ENCODE results near the gene CLDN2. TPM values are rescaled to one million over a fixed set of nuclear protein-coding genes. Genes with fewer than 3 reads are reported as not detected.

Gene CLDN2
- polyA plus RNA-seq, 1 of the 3 experiments (the other 2 are of a cell fraction): 0.36 TPM

GRCh38 chrX:106906361-106906760 is 13.8 kb upstream of the CLDN2 start:
- Histone ChIP-seq H3K4me3 (ENCODE audit: low read depth in 2 of 2, low read length in 1 of 2) (no peak overlapping the region), H3K9me3 (no peaks in the 10 kb centered on the region), H3K27me3 (ENCODE audit: insufficient read depth) (peaks cover 18% of the 10 kb centered on the region; the same call in 1 of the 2 replicates), H4K20me1 (ENCODE audit: insufficient read depth) (no peaks in the 10 kb centered on the region), H3K36me3 (replicated peaks in 1 of 2; ENCODE audit: control insufficient read depth in 1 of 2, insufficient read depth in 2 of 2, low read length in 1 of 2) (no peaks in the 10 kb centered on the region), H3K79me2 (ENCODE audit: insufficient read depth) (no peaks in the 10 kb centered on the region), H3K4me1 (ENCODE audit: control insufficient read depth in 1 of 2, insufficient read depth in 2 of 2, low read depth in 1 of 2, low read length in 1 of 2) (no peaks in the 10 kb centered on the region), H2AFZ (ENCODE audit: low read depth) (no peak overlapping the region), H3K9ac (no peak overlapping the region), H3K9me2 (no peaks in the 10 kb centered on the region), H3F3A (replicated peaks; ENCODE audit: insufficient read depth) (no peaks in the 10 kb centered on the region), H3K4me2 (no peak overlapping the region), H3K27ac (ENCODE audit: low read depth in 2 of 2, low read length in 1 of 2) (no peak overlapping the region)
- 47% methylated on average over 6 of the region's 6 CpGs for WGBS (ENCODE audit: low lambda C conversion rate)
- TF ChIP-seq USF2 (IDR thresholded peaks at IDR 0.05; ENCODE audit: borderline replicate concordance, low read depth, low read length) (no peak), TCF12 (IDR thresholded peaks at IDR 0.05) (no peak), FOXJ3 (CRISPR knock-in tag; IDR thresholded peaks at IDR 0.05) (no peak), RFX5 (IDR thresholded peaks at IDR 0.05; ENCODE audit: low read length) (no peak), YY1 (IDR thresholded peaks at IDR 0.05; ENCODE audit: low read depth) (no peak), ZBTB33 (IDR thresholded peaks at IDR 0.05; ENCODE audit: borderline replicate concordance, low read depth) (no peak), POLR2AphosphoS5 (IDR thresholded peaks at IDR 0.05; ENCODE audit: low read depth, low read length) (no peak), MXI1 (IDR thresholded peaks at IDR 0.05; ENCODE audit: low read depth, low read length) (no peak), EP300 (IDR thresholded peaks at IDR 0.05; ENCODE audit: borderline replicate concordance in 1 of 2, low read depth in 1 of 2, low read length in 1 of 2) (no peak), NFIC (IDR thresholded peaks at IDR 0.05; ENCODE audit: borderline replicate concordance) (no peak), SIN3A (IDR thresholded peaks at IDR 0.05; ENCODE audit: borderline replicate concordance, low read depth, low read length) (no peak), FOSL2 (IDR thresholded peaks at IDR 0.05; ENCODE audit: borderline replicate concordance, low read depth) (no peak)
- CTCF ChIA-PET: interaction anchor here (5.2 kb wide), 1 partner anchor 12 kb away, joined by 35 read pairs; no protein-coding TSS in a partner anchor
- POLR2A ChIA-PET: no interaction called here
- no peak for DNase-seq

- Histone ChIP-seq H4K20me1 (ENCODE audit: insufficient read depth) (no peaks in the 10 kb centered on the region), H3K4me3 (ENCODE audit: low read depth in 2 of 2, low read length in 1 of 2) (no peak overlapping the region), H3K36me3 (replicated peaks in 1 of 2; ENCODE audit: control insufficient read depth in 1 of 2, insufficient read depth in 2 of 2, low read length in 1 of 2) (no peaks in the 10 kb centered on the region), H2AFZ (ENCODE audit: low read depth) (no peak overlapping the region), H3K4me2 (no peak overlapping the region), H3K9me2 (no peaks in the 10 kb centered on the region), H3K9me3 (no peaks in the 10 kb centered on the region), H3K27me3 (ENCODE audit: insufficient read depth) (peaks cover 33% of the 10 kb centered on the region; the same call in 1 of the 2 replicates), H3K27ac (ENCODE audit: low read depth in 2 of 2, low read length in 1 of 2) (no peak overlapping the region), H3F3A (replicated peaks; ENCODE audit: insufficient read depth) (peaks cover 3% of the 10 kb centered on the region), H3K9ac (no peak overlapping the region), H3K79me2 (ENCODE audit: insufficient read depth) (no peaks in the 10 kb centered on the region), H3K4me1 (ENCODE audit: control insufficient read depth in 1 of 2, insufficient read depth in 2 of 2, low read depth in 1 of 2, low read length in 1 of 2) (peaks cover 0 to 5% of the 10 kb centered on the region in 2 experiments; a peak in 1 of 4 replicates)
- DNase-seq: no peak
- WGBS (ENCODE audit: low lambda C conversion rate): 9% methylated on average over 2 of the region's 2 CpGs
- ChIA-PET POLR2A (no interaction called here), CTCF (interaction anchor here (1.2 kb wide), 1 partner anchor 14 kb away, joined by 3 read pairs; no protein-coding TSS in a partner anchor)
- TF ChIP-seq NRF1 (IDR thresholded peaks at IDR 0.05; ENCODE audit: low read depth, low read length): no peak
Observed at GRCh38 chrX:106912864-106913263, 7.3 kb upstream of the CLDN2 start.

All from SK-N-SH (cell line).